ENCODE results near the gene WDR75. TPM values are rescaled to one million over a fixed set of nuclear protein-coding genes. Genes with fewer than 3 reads are reported as not detected.

WDR75 gene
- total and polyA plus RNA-seq, 9 of the 15 experiments (the other 6 are each of a cell fraction or from before 2014, with no cell fraction given): 50.9 to 111 (median 76.4) TPM

DNA sequence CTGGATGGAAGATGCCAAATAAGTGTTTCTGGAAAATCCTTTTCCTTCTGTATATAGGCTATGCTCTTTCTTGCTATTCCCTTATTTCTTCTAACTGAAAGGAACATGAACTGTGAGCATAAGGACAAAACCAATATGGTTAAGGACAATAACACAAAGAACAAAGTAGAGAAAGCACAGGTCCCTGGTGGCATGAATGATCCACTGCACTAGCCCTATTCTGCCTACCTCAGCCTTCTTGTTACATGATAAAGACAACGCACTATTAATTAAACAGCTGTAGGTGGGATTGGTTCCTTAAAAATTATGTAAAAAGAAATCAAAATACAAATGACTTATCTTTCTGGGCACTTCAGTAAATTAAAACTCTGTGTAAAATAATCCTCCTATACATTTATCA, 1.9 kb upstream of the WDR75 start:
- CTCF ChIA-PET (ENCODE audit: low intra/inter-chr PET ratio): no interaction called here
- intact Hi-C loops (cut with micrococcal nuclease): no loop called here
- Histone ChIP-seq H3K27ac (ENCODE audit: extremely low read depth, low read depth, low read length) (no peak overlapping the region), H3K27me3 (ENCODE audit: control insufficient read depth in 2 of 2, insufficient read depth in 2 of 2, low read length in 2 of 2) (no peaks in the 10 kb centered on the region), H3K9me3 (replicated peaks; ENCODE audit: control insufficient read depth, insufficient read depth, low read depth, low read length) (no peaks in the 10 kb centered on the region), H3K9me1 (ENCODE audit: control insufficient read depth, insufficient read depth, low read length) (no peaks in the 10 kb centered on the region), H2AFZ (ENCODE audit: low read depth, low read length) (no peak overlapping the region), H3K4me2 (ENCODE audit: insufficient read depth, low read length) (no peak overlapping the region), H3K9ac (ENCODE audit: insufficient read depth in 1 of 2, low read depth in 2 of 2, low read length in 2 of 2) (no peak overlapping the region), H4K20me1 (replicated peaks; ENCODE audit: control insufficient read depth, insufficient read depth, low read length) (no peaks in the 10 kb centered on the region), H3K4me3 (no peak overlapping the region), H3K4me1 (replicated peaks in 1 of 2; ENCODE audit: control insufficient read depth in 2 of 2, insufficient read depth in 2 of 2, low read length in 2 of 2) (peaks cover 4 to 13% of the 10 kb centered on the region in 2 experiments; a peak in 4 of 5 replicates), H3K36me3 (ENCODE audit: control insufficient read depth, insufficient read depth, low read length) (peaks cover 19% of the 10 kb centered on the region), H3K79me2 (ENCODE audit: control insufficient read depth, insufficient read depth, low read length) (peaks cover 32% of the 10 kb centered on the region)
- no peak for TF ChIP-seq SAFB2 (IDR thresholded peaks at IDR 0.05; ENCODE audit: borderline replicate concordance, low read depth, low read length, severe bottlenecking)
- TF ChIP-seq HOXB6 (CRISPR knock-in tag; IDR thresholded peaks at IDR 0.05; ENCODE audit: borderline replicate concordance): no peak
- no TSS peak for BruUV-seq (replicated peaks)
- POLR2A ChIA-PET: interaction anchor here (1.6 kb wide), 1 partner anchor 18 kb away, joined by 5 read pairs; no protein-coding TSS in a partner anchor
- ATAC-seq: no peak
- FAIRE-seq: no peak
- DNase-seq (ENCODE audit: extremely low read depth in 1 of 4, low spot score in 3 of 4): no peak
- in situ Hi-C loops (cut with MboI): no loop called here
- 45% methylated on average over 1 of the region's 1 CpG for WGBS (ENCODE audit: insufficient coverage, low coverage, missing lambda C conversion rate)

DNA sequence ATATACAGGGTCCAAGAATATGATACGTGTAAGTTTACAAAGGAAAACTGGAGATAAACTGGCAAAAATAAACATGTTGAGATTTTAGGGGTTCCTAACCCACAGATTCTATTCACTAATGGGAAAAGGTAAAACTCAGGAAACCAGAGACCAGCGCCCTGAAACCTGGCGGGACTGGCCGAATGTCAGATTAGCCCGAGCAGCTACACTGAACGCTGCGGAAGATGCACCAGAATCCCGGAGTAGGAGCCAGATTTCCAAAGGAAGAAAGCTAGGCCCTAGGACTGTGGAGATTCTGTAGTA, 679 bp upstream of the WDR75 start:
- Histone ChIP-seq H3K9ac (ENCODE audit: insufficient read depth in 1 of 2, low read depth in 2 of 2, low read length in 2 of 2) (peak overlapping the region; percentile 94 to 96), H4K20me1 (replicated peaks; ENCODE audit: control insufficient read depth, insufficient read depth, low read length) (no peaks in the 10 kb centered on the region), H3K4me2 (ENCODE audit: insufficient read depth, low read length) (peak overlapping the region; percentile 98), H3K27me3 (ENCODE audit: control insufficient read depth in 2 of 2, insufficient read depth in 2 of 2, low read length in 2 of 2) (no peaks in the 10 kb centered on the region), H3K79me2 (ENCODE audit: control insufficient read depth, insufficient read depth, low read length) (peaks cover 44% of the 10 kb centered on the region), H3K27ac (ENCODE audit: extremely low read depth, low read depth, low read length) (peak overlapping the region; percentile 80), H3K9me1 (ENCODE audit: control insufficient read depth, insufficient read depth, low read length) (no peaks in the 10 kb centered on the region), H2AFZ (ENCODE audit: low read depth, low read length) (peak overlapping the region; percentile 100), H3K4me3 (peak overlapping the region; percentile 94), H3K36me3 (ENCODE audit: control insufficient read depth, insufficient read depth, low read length) (peaks cover 31% of the 10 kb centered on the region), H3K9me3 (replicated peaks; ENCODE audit: control insufficient read depth, insufficient read depth, low read depth, low read length) (no peaks in the 10 kb centered on the region), H3K4me1 (replicated peaks in 1 of 2; ENCODE audit: control insufficient read depth in 2 of 2, insufficient read depth in 2 of 2, low read length in 2 of 2) (peaks cover 4 to 13% of the 10 kb centered on the region in 2 experiments; a peak in 4 of 5 replicates)
- ChIA-PET CTCF (ENCODE audit: low intra/inter-chr PET ratio) (no interaction called here), POLR2A (interaction anchor here (0.6 to 1.6 kb wide), 2 partner anchors 19 to 241 kb away, joined by 3 to 5 read pairs; no protein-coding TSS in a partner anchor)
- TSS peak; percentile 85 for BruUV-seq (replicated peaks)
- DNase-seq (ENCODE audit: extremely low read depth in 1 of 4, low spot score in 3 of 4) (peak in 1 of 4 experiments; percentile 9), FAIRE-seq (no peak), ATAC-seq (peak; percentile 67)
- TF ChIP-seq RFX5 (IDR thresholded peaks at IDR 0.05; ENCODE audit: low read depth, low read length) (no peak), SMC3 (conservative IDR thresholded peaks at IDR 0.05; ENCODE audit: insufficient read depth, low read depth, low read length) (no peak), NRF1 (conservative IDR thresholded peaks at IDR 0.05 in 1 of 2, IDR thresholded peaks at IDR 0.05 in 1 of 2) (0 out of 4 replicates have a peak, but pooled peaks of 1 of the 2 experiments have one; percentile 9), BCL6 (CRISPR knock-in tag; IDR thresholded peaks at IDR 0.05) (0 out of 2 replicates have a peak, but pooled peaks have one; percentile 31), SRSF7 (optimal IDR thresholded peaks at IDR 0.05; ENCODE audit: low read depth, low read length) (no peak)
- TF ChIP-seq, protein P1, sequence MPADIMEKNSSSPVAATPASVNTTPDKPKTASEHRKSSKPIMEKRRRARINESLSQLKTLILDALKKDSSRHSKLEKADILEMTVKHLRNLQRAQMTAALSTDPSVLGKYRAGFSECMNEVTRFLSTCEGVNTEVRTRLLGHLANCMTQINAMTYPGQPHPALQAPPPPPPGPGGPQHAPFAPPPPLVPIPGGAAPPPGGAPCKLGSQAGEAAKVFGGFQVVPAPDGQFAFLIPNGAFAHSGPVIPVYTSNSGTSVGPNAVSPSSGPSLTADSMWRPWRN (IDR thresholded peaks at IDR 0.05; ENCODE audit: low read depth): no peak
- 0% methylated on average over 8 of the region's 8 CpGs for WGBS (ENCODE audit: insufficient coverage, low coverage, missing lambda C conversion rate)
- in situ Hi-C loops (cut with MboI): no loop called here
- intact Hi-C loops (cut with micrococcal nuclease): loop anchor here (10.0 kb wide), 1 partner anchor 1146 kb away; the partner anchor contains the start of gene GULP1
